ENCODE data around the gene PRR5L. TPM values are rescaled to one million over a fixed set of nuclear protein-coding genes. Genes with fewer than 3 reads are reported as not detected.

The PRR5L gene
- total RNA-seq, 1 donor from 2014 or later: 14.7 TPM

- Mint-ChIP-seq H3K4me1 (peaks cover 27% of the 10 kb centered on the region), H3K36me3 (no peaks in the 10 kb centered on the region), H3K4me3 (no peak overlapping the region), H3K27ac (no peak overlapping the region), H3K27me3 (ENCODE audit: insufficient read depth, low read depth) (peaks cover 7% of the 10 kb centered on the region), H3K9me3 (no peaks in the 10 kb centered on the region)
- H3K4me3 ChIP-seq: no peak overlapping the region
- H3K9me3 ChIP-seq (ENCODE audit: low read depth): no peaks in the 10 kb centered on the region
- no peak overlapping the region for H3K9ac ChIP-seq
- H3K4me1 ChIP-seq: peaks cover 21% of the 10 kb centered on the region
- H2AFZ ChIP-seq (replicated peaks): no peak overlapping the region
- H3K27ac ChIP-seq: no peak overlapping the region
- H4K20me1 ChIP-seq (ENCODE audit: low read depth): no peaks in the 10 kb centered on the region
- DNase-seq (ENCODE audit: low spot score): no peak
- TF ChIP-seq EZH2phosphoT487 (IDR thresholded peaks at IDR 0.05): no peak
- TF ChIP-seq CTCF (IDR thresholded peaks at IDR 0.05): no peak
- no peak for TF ChIP-seq EZH2 (IDR thresholded peaks at IDR 0.05)
- no peaks in the 10 kb centered on the region for H3K36me3 ChIP-seq
- H3F3A ChIP-seq (ENCODE audit: low read depth): peaks cover 15% of the 10 kb centered on the region
- peaks cover 9% of the 10 kb centered on the region for H3K27me3 ChIP-seq
- no peaks in the 10 kb centered on the region for H3K79me2 ChIP-seq (ENCODE audit: low read depth)
- no peak overlapping the region for H3K4me2 ChIP-seq
Measured at GRCh38 chr11:36372101-36372771, 76.1 kb downstream of the PRR5L start.

- no peak overlapping the region for H2AFZ ChIP-seq (replicated peaks)
- TF ChIP-seq EZH2 (IDR thresholded peaks at IDR 0.05): no peak
- no peak for TF ChIP-seq CTCF (IDR thresholded peaks at IDR 0.05)
- TF ChIP-seq EZH2phosphoT487 (IDR thresholded peaks at IDR 0.05): no peak
- peaks cover 4% of the 10 kb centered on the region for H3K79me2 ChIP-seq (ENCODE audit: low read depth)
- no peak overlapping the region for H3K4me3 ChIP-seq
- no peak for DNase-seq (ENCODE audit: low spot score)
- Mint-ChIP-seq H3K4me3 (no peak overlapping the region), H3K36me3 (no peaks in the 10 kb centered on the region), H3K4me1 (peaks cover 34% of the 10 kb centered on the region), H3K27me3 (ENCODE audit: insufficient read depth, low read depth) (peaks cover 7% of the 10 kb centered on the region), H3K9me3 (no peaks in the 10 kb centered on the region), H3K27ac (no peak overlapping the region)
- no peak overlapping the region for H3K27ac ChIP-seq
- H3F3A ChIP-seq (ENCODE audit: low read depth): peaks cover 24% of the 10 kb centered on the region
- peaks cover 19% of the 10 kb centered on the region for H3K27me3 ChIP-seq
- H3K4me2 ChIP-seq: no peak overlapping the region
- H3K36me3 ChIP-seq: no peaks in the 10 kb centered on the region
- H4K20me1 ChIP-seq (ENCODE audit: low read depth): no peaks in the 10 kb centered on the region
- peaks cover 27% of the 10 kb centered on the region for H3K4me1 ChIP-seq
- no peaks in the 10 kb centered on the region for H3K9me3 ChIP-seq (ENCODE audit: low read depth)
- no peak overlapping the region for H3K9ac ChIP-seq
Measured at GRCh38 chr11:36373016-36374010, 77.2 kb downstream of the PRR5L start.

- peak; percentile 70 for DNase-seq (ENCODE audit: low spot score)
- Histone ChIP-seq H2AFZ (replicated peaks) (no peak overlapping the region), H4K20me1 (ENCODE audit: low read depth) (no peaks in the 10 kb centered on the region), H3K36me3 (no peaks in the 10 kb centered on the region), H3F3A (ENCODE audit: low read depth) (peaks cover 24% of the 10 kb centered on the region), H3K79me2 (ENCODE audit: low read depth) (peaks cover 16% of the 10 kb centered on the region), H3K4me1 (peaks cover 27% of the 10 kb centered on the region), H3K27ac (no peak overlapping the region), H3K4me3 (no peak overlapping the region), H3K27me3 (peaks cover 27% of the 10 kb centered on the region), H3K9me3 (ENCODE audit: low read depth) (no peaks in the 10 kb centered on the region), H3K9ac (no peak overlapping the region), H3K4me2 (no peak overlapping the region)
- no peaks in the 10 kb centered on the region for H3K9me3 Mint-ChIP-seq
- peak overlapping the region; percentile 98 for H3K4me3 Mint-ChIP-seq
- no peak overlapping the region for H3K27ac Mint-ChIP-seq
- H3K4me1 Mint-ChIP-seq: peaks cover 46% of the 10 kb centered on the region
- peaks cover 8% of the 10 kb centered on the region for H3K36me3 Mint-ChIP-seq
- TF ChIP-seq EZH2phosphoT487 (IDR thresholded peaks at IDR 0.05) (no peak), CTCF (IDR thresholded peaks at IDR 0.05) (no peak), EZH2 (IDR thresholded peaks at IDR 0.05) (no peak)
- peaks cover 7% of the 10 kb centered on the region for H3K27me3 Mint-ChIP-seq (ENCODE audit: insufficient read depth, low read depth)
Measured at GRCh38 chr11:36374726-36375125, 78.6 kb downstream of the PRR5L start.

Data from neural progenitor cell (in vitro differentiated cells).